H9 (cell line): ENCODE results near the gene ACP2. TPM values are rescaled to one million over a fixed set of nuclear protein-coding genes. Genes with fewer than 3 reads are reported as not detected.
A peak's percentile ranks its signal among the peaks of the same experiment; 100 is the strongest.

Experiments used
- DNase-seq: peaks from one replicate; pipeline ENCODE4 v3.0.0-alpha.2; 2017
- H2AFZ ChIP-seq: one replicate; pipeline ENCODE4 v1.6.1; 2013; ENCODE audit warnings: mild to moderate bottlenecking, low read length, control low read depth, moderate library complexity
- H2AK5ac ChIP-seq: 2 replicates; pipeline ENCODE4 v1.6.1; 2013; ENCODE audit warnings: low read length, control low read depth, mixed read lengths; ENCODE audit not compliant: insufficient read length
- H2BK120ac ChIP-seq: one replicate; pipeline ENCODE4 v1.6.1; 2013; ENCODE audit warnings: low read depth, mild to moderate bottlenecking, low read length, control low read depth, inconsistent platforms; ENCODE audit not compliant: poor library complexity, severe bottlenecking
- H2BK12ac ChIP-seq: 2 replicates; pipeline ENCODE4 v1.6.1; 2013; ENCODE audit warnings: low read length, control low read depth, mixed read lengths, low read depth; ENCODE audit not compliant: insufficient read length
- H2BK15ac ChIP-seq: 2 replicates; pipeline ENCODE4 v1.6.1; 2013; ENCODE audit warnings: low read depth, low read length, control low read depth
- H2BK20ac ChIP-seq: one replicate; pipeline ENCODE4 v1.6.1; 2013; ENCODE audit warnings: low read depth, mild to moderate bottlenecking, low read length, control low read depth, inconsistent platforms; ENCODE audit not compliant: poor library complexity, severe bottlenecking
- H2BK5ac ChIP-seq: 2 replicates; pipeline ENCODE4 v1.6.1; 2013; ENCODE audit warnings: low read length, control low read depth, mixed read lengths; ENCODE audit not compliant: insufficient read length
- H3K14ac ChIP-seq: 2 replicates; pipeline ENCODE4 v1.6.1; 2013; ENCODE audit warnings: low read length, control low read depth; ENCODE audit not compliant: insufficient read depth
- H3K18ac ChIP-seq: 2 replicates; pipeline ENCODE4 v1.6.1; 2013; ENCODE audit warnings: low read depth, mild to moderate bottlenecking, mixed read lengths, low read length, control low read depth; ENCODE audit not compliant: insufficient read length
- H3K23ac ChIP-seq: 2 replicates; pipeline ENCODE4 v1.6.1; 2013; ENCODE audit warnings: low read length, control low read depth, mixed read lengths, low read depth; ENCODE audit not compliant: insufficient read length
- H3K23me2 ChIP-seq: 2 replicates; pipeline ENCODE4 v1.6.1; 2013; ENCODE audit warnings: low read depth, mild to moderate bottlenecking, mixed read lengths, low read length, control low read depth; ENCODE audit not compliant: insufficient read length, poor library complexity, severe bottlenecking
- H3K27ac ChIP-seq: 2 replicates; pipeline ENCODE4 v1.5.1; 2013; ENCODE audit warnings: low read length, control low read depth, mixed read lengths, low read depth; ENCODE audit not compliant: insufficient read length
- H3K27me3 ChIP-seq: 2 replicates; pipeline ENCODE4 v1.6.1; 2013; ENCODE audit warnings: low read length, control low read depth, inconsistent platforms; ENCODE audit not compliant: insufficient read depth
- H3K4ac ChIP-seq: 2 replicates; pipeline ENCODE4 v1.6.1; 2013; ENCODE audit warnings: low read depth, mild to moderate bottlenecking, control low read depth, inconsistent platforms, low read length, moderate library complexity
- H3K4me1 ChIP-seq: 2 replicates; pipeline ENCODE4 v1.6.1; 2013; ENCODE audit warnings: low read length, control low read depth, inconsistent platforms; ENCODE audit not compliant: insufficient read depth
- H3K4me2 ChIP-seq: 2 replicates; pipeline ENCODE4 v1.6.1; 2013; ENCODE audit warnings: low read length, control low read depth, mixed read lengths; ENCODE audit not compliant: insufficient read length, insufficient read depth
- H3K56ac ChIP-seq: 2 replicates; pipeline ENCODE4 v1.6.1; 2013; ENCODE audit warnings: low read depth, mild to moderate bottlenecking, mixed read lengths, low read length, control low read depth; ENCODE audit not compliant: insufficient read length
- H3K79me1 ChIP-seq: 2 replicates; pipeline ENCODE4 v1.6.1; 2013; ENCODE audit warnings: low read depth, mild to moderate bottlenecking, moderate library complexity, low read length, control low read depth, inconsistent platforms; ENCODE audit not compliant: insufficient read depth, poor library complexity, severe bottlenecking
- H3K79me2 ChIP-seq: 2 replicates; pipeline ENCODE4 v1.6.1; 2013; ENCODE audit warnings: low read length, control low read depth, inconsistent platforms; ENCODE audit not compliant: insufficient read depth
- H3K9ac ChIP-seq: 2 replicates; pipeline ENCODE4 v1.6.1; 2013; ENCODE audit warnings: low read length, control low read depth, mixed read lengths; ENCODE audit not compliant: insufficient read length; ENCODE audit errors: extremely low read depth
- H3K9me3 ChIP-seq: one replicate; pipeline ENCODE4 v1.6.1; 2013; ENCODE audit warnings: low read depth, low read length, inconsistent platforms; ENCODE audit not compliant: control insufficient read depth
- H3T11ph ChIP-seq: one replicate; pipeline ENCODE4 v1.6.1; 2013; ENCODE audit warnings: mild to moderate bottlenecking, low read length, control low read depth, inconsistent platforms
- H4K20me1 ChIP-seq: one replicate; pipeline ENCODE4 v1.6.1; 2013; ENCODE audit not compliant: control insufficient read depth, insufficient read length, insufficient read depth
- H4K5ac ChIP-seq: 2 replicates; pipeline ENCODE4 v1.6.1; 2013; ENCODE audit warnings: low read depth, mild to moderate bottlenecking, mixed read lengths, low read length, control low read depth; ENCODE audit not compliant: insufficient read length
- H4K8ac ChIP-seq: replicated peaks from 2 replicates; pipeline ENCODE4 v1.6.1; 2013; ENCODE audit warnings: low read length, control low read depth, mixed read lengths, low read depth; ENCODE audit not compliant: insufficient read length
- H4K91ac ChIP-seq: 2 replicates; pipeline ENCODE4 v1.6.1; 2013; ENCODE audit warnings: low read depth, mild to moderate bottlenecking, moderate library complexity, mixed read lengths, low read length, control low read depth; ENCODE audit not compliant: insufficient read length
- H3K27ac Mint-ChIP-seq, 3 experiments: 2 replicates in 2 of 3; 3 replicates in 1 of 3; pipeline ENCODE4 v1.8.0; 2020 to 2021; ENCODE audit warnings: mixed read lengths in 3 of 3, mild to moderate bottlenecking in 1 of 3, moderate library complexity in 1 of 3
- H3K27me3 Mint-ChIP-seq: 2 replicates; pipeline ENCODE4 v1.8.0; 2021; ENCODE audit warnings: low read depth, mild to moderate bottlenecking, moderate library complexity, mixed read lengths
- H3K36me3 Mint-ChIP-seq, 3 experiments: 2 replicates in 2 of 3; 3 replicates in 1 of 3; pipeline ENCODE4 v1.8.0; 2020 to 2021; ENCODE audit warnings: low read depth in 3 of 3, mixed read lengths in 3 of 3; ENCODE audit not compliant: insufficient read depth in 1 of 3
- H3K4me1 Mint-ChIP-seq, 2 experiments: 2 replicates each; pipeline ENCODE4 v1.8.0; 2020; ENCODE audit warnings: mixed read lengths in 2 of 2
- H3K4me3 Mint-ChIP-seq, 2 experiments: 2 replicates in 1 of 2; 3 replicates in 1 of 2; pipeline ENCODE4 v1.8.0; 2020 to 2021; ENCODE audit warnings: mild to moderate bottlenecking in 2 of 2, mixed read lengths in 2 of 2, moderate library complexity in 1 of 2
- H3K9me3 Mint-ChIP-seq, 2 experiments: 2 replicates in 1 of 2; 3 replicates in 1 of 2; pipeline ENCODE4 v1.8.0; 2020; ENCODE audit warnings: mild to moderate bottlenecking in 2 of 2, mixed read lengths in 2 of 2, moderate library complexity in 1 of 2
- WGBS: extraction: QIAGEN DNeasy Blood & Tissue Kit; methylation state at CpG from one replicate; pipeline ENCODE4 v1.1.7; 2013; ENCODE audit warnings: missing lambda C conversion rate, low lambda C conversion rate, mixed read lengths; ENCODE audit not compliant: insufficient read length; ENCODE audit errors: extremely low coverage; 5-methylcytosine and 5-hydroxymethylcytosine counted together
- total RNA-seq: library from RNA; stranded (reverse); gene quantifications from 2 replicates; pipeline ENCODE4 v1.2.1, GENCODE V29; 2021
- TF ChIP-seq, protein P1 (sequence below): fragments of 200-600 bp; sonication (generic); conservative IDR thresholded peaks from 3 replicates; pipeline ENCODE4 v1.8.0; 2021; ENCODE audit warnings: antibody characterized with exemption, mild to moderate bottlenecking

The ACP2 gene
- total RNA-seq, 1 experiment from 2014 or later, result 29.5 TPM

DNA sequence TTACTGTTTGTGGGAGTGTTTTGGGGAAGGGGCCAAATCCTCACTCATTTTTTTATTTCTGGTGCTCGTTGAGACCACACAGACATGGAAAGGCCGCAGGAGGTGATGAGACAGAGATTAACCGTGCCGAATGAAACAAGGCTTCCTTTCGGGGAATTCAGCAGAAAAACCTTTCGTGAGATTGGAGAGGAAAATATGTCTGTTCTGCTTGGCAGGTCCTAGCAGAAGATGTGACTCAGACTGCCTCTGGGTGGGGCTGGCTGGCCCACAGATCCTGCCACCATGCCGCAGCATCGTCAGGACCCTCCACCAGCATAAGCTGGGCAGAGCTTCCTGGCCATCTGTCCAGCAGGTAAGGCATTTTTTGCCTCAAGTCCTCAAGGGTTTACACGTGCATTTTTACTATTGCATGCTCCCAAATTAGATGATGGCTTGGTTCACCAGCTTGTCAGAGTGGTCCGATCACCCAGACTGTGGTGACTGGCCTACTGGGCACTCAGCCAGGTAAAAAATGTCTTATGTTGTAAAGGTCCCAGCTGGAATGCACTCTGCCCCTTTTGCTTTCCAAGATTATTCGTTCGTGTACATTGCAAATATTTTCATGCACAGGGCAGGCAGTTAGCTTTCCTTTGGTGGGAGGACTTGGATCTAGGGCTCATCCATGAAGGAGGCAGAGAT is 32.4 kb downstream of the ACP2 start:
- TF ChIP-seq, protein P1, sequence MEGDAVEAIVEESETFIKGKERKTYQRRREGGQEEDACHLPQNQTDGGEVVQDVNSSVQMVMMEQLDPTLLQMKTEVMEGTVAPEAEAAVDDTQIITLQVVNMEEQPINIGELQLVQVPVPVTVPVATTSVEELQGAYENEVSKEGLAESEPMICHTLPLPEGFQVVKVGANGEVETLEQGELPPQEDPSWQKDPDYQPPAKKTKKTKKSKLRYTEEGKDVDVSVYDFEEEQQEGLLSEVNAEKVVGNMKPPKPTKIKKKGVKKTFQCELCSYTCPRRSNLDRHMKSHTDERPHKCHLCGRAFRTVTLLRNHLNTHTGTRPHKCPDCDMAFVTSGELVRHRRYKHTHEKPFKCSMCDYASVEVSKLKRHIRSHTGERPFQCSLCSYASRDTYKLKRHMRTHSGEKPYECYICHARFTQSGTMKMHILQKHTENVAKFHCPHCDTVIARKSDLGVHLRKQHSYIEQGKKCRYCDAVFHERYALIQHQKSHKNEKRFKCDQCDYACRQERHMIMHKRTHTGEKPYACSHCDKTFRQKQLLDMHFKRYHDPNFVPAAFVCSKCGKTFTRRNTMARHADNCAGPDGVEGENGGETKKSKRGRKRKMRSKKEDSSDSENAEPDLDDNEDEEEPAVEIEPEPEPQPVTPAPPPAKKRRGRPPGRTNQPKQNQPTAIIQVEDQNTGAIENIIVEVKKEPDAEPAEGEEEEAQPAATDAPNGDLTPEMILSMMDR, result no peak
- H3K4me1 ChIP-seq, result no peaks in the 10 kb centered on the region; the same call in 1 of the 2 replicates
- H2AFZ ChIP-seq, result no peak overlapping the region
- WGBS, result no CpG with 5 or more reads among the region's 12 CpGs
- H3K56ac ChIP-seq, result no peak overlapping the region
- H3K79me2 ChIP-seq, result peaks cover 2% of the 10 kb centered on the region; the same call in 1 of the 2 replicates
- H3K9ac ChIP-seq, result peak overlapping the region; percentile 98
- H3K14ac ChIP-seq, result no peak overlapping the region
- H3K36me3 Mint-ChIP-seq, result peaks cover 0 to 31% (median 25%) of the 10 kb centered on the region in 3 experiments; a peak in 5 of 7 replicates
- no peak overlapping the region for H2BK20ac ChIP-seq
- H2BK120ac ChIP-seq, result no peak overlapping the region
- no peaks in the 10 kb centered on the region for H4K20me1 ChIP-seq
- no peaks in the 10 kb centered on the region for H3K27me3 Mint-ChIP-seq
- H3K27me3 ChIP-seq, result no peaks in the 10 kb centered on the region
- no peaks in the 10 kb centered on the region for H3K79me1 ChIP-seq
- no peak overlapping the region for H4K8ac ChIP-seq
- no peak overlapping the region for H3K27ac ChIP-seq
- peaks cover 28 to 29% of the 10 kb centered on the region in 2 experiments for H3K4me1 Mint-ChIP-seq
- no peak overlapping the region for H3T11ph ChIP-seq
- H3K27ac Mint-ChIP-seq, result peak overlapping the region in 2 of 3 experiments; percentile 98 to 100; a peak in 3 of 7 replicates
- no peak for DNase-seq
- H3K4me2 ChIP-seq, result peak overlapping the region; percentile 90
- H2AK5ac ChIP-seq, result no peak overlapping the region
- H3K23me2 ChIP-seq, result peaks cover 20% of the 10 kb centered on the region
- no peak overlapping the region for H2BK15ac ChIP-seq
- peak overlapping the region; percentile 85 to 90 for H3K4me3 Mint-ChIP-seq
- no peak overlapping the region for H3K23ac ChIP-seq
- H3K4ac ChIP-seq, result no peak overlapping the region
- no peak overlapping the region for H4K5ac ChIP-seq
- H4K91ac ChIP-seq, result no peak overlapping the region
- no peak overlapping the region for H2BK5ac ChIP-seq
- H3K9me3 Mint-ChIP-seq, result no peaks in the 10 kb centered on the region
- H3K18ac ChIP-seq, result no peak overlapping the region
- no peak overlapping the region for H2BK12ac ChIP-seq
- H3K9me3 ChIP-seq, result no peaks in the 10 kb centered on the region
